ENCODE results near the gene PPP1R13L. TPM values are rescaled to one million over a fixed set of nuclear protein-coding genes. Genes with fewer than 3 reads are reported as not detected.
"Not testable (repeated sequence)": the region's sequence is repeated elsewhere in the genome, so short reads cannot be mapped to it uniquely, and the experiment has no call there.

PPP1R13L gene
- total RNA-seq, 4 donors from 2014 or later, result 53.1 to 166 (median 87.8) TPM

- DNase-seq, result no peak
- Histone ChIP-seq H3K36me3 (no peaks in the 10 kb centered on the region), H3K27me3 (no peaks in the 10 kb centered on the region), H3K4me3 (peak overlapping the region; percentile 47 to 86 (median 72)), H3K9me3 (no peaks in the 10 kb centered on the region), H3K27ac (peak overlapping the region; percentile 72 to 97 (median 92)), H3K4me1 (peaks cover 14 to 48% (median 22%) of the 10 kb centered on the region in 3 donors)
- 63 to 72% methylated on average over 4 to 7 of the region's 9 CpGs for WGBS, 2 donors
- TF ChIP-seq CTCF (IDR thresholded peaks at IDR 0.05), result no peak
- no peak for TF ChIP-seq POLR2A (IDR thresholded peaks at IDR 0.05)
- intact Hi-C loops (cut with DNase I), result no loop called here
Measured at GRCh38 chr19:45440259-45440638, 35.4 kb upstream of the PPP1R13L start.

GRCh38 chr19:45439569-45440258 lies 34.8 kb upstream of the PPP1R13L start:
- 0 to 3% methylated on average over 10 to 24 of the region's 78 CpGs for WGBS, 2 donors
- Histone ChIP-seq H3K4me3 (peak overlapping the region; percentile 47 to 86 (median 72)), H3K4me1 (peaks cover 14 to 43% (median 17%) of the 10 kb centered on the region in 3 donors), H3K27ac (peak overlapping the region; percentile 72 to 97 (median 92)), H3K27me3 (no peaks in the 10 kb centered on the region), H3K9me3 (no peaks in the 10 kb centered on the region), H3K36me3 (no peaks in the 10 kb centered on the region)
- no peak for DNase-seq
- peak; percentile 98 to 100 (median 100) for TF ChIP-seq CTCF (IDR thresholded peaks at IDR 0.05)
- no peak for TF ChIP-seq POLR2A (IDR thresholded peaks at IDR 0.05)
- intact Hi-C loops (cut with DNase I), result loop anchor here (2.0 kb wide), 1 partner anchor 39 kb away; no protein-coding TSS in a partner anchor

GRCh38 chr19:45439190-45439568 lies 34.3 kb upstream of the PPP1R13L start:
- DNase-seq, result no peak
- Histone ChIP-seq H3K4me3 (peak overlapping the region; percentile 47 to 86 (median 72)), H3K36me3 (no peaks in the 10 kb centered on the region), H3K4me1 (peaks cover 13 to 38% (median 14%) of the 10 kb centered on the region in 3 donors), H3K27ac (peak overlapping the region; percentile 72 to 97 (median 92)), H3K27me3 (no peaks in the 10 kb centered on the region), H3K9me3 (no peaks in the 10 kb centered on the region)
- WGBS, 2 donors, result 28 to 35% methylated on average over 10 of the region's 10 CpGs
- intact Hi-C loops (cut with DNase I), result loop anchor here (2.0 kb wide), 1 partner anchor 40 kb away; no protein-coding TSS in a partner anchor
- TF ChIP-seq POLR2A (IDR thresholded peaks at IDR 0.05) (no peak), CTCF (IDR thresholded peaks at IDR 0.05) (no peak)

- no peak overlapping the region for H3K27ac ChIP-seq
- intact Hi-C loops (cut with DNase I), result no loop called here
- H3K9me3 ChIP-seq, result no peaks in the 10 kb centered on the region
- WGBS, 2 donors, result 89 to 92% methylated on average over 3 of the region's 3 CpGs
- no peak overlapping the region for H3K4me3 ChIP-seq
- no peak for DNase-seq
- no peak for TF ChIP-seq POLR2A (IDR thresholded peaks at IDR 0.05)
- no peak for TF ChIP-seq CTCF (IDR thresholded peaks at IDR 0.05)
- H3K27me3 ChIP-seq, result no peaks in the 10 kb centered on the region
- H3K4me1 ChIP-seq, result peaks cover 0 to 20% (median 8%) of the 10 kb centered on the region in 3 donors
- H3K36me3 ChIP-seq, result no peaks in the 10 kb centered on the region
Measured at GRCh38 chr19:45437328-45437727, 32.5 kb upstream of the PPP1R13L start.

- intact Hi-C loops (cut with DNase I); H3K9me3 ChIP-seq; H3K4me3 ChIP-seq; H3K27ac ChIP-seq; DNase-seq; H3K36me3 ChIP-seq; H3K27me3 ChIP-seq: not testable (repeated sequence)
- H3K4me1 ChIP-seq, result peaks cover 9 to 18% (median 11%) of the 10 kb centered on the region in 3 donors
- WGBS, 2 donors, result 82 to 85% methylated on average over 3 to 8 of the region's 8 CpGs
Measured at GRCh38 chr19:45432543-45432942, 27.7 kb upstream of the PPP1R13L start.

- H3K27ac ChIP-seq; DNase-seq; H3K36me3 ChIP-seq; H3K27me3 ChIP-seq; H3K4me3 ChIP-seq; H3K9me3 ChIP-seq; intact Hi-C loops (cut with DNase I): not testable (repeated sequence)
- 46 to 50% methylated on average over 8 of the region's 9 CpGs for WGBS, 2 donors
- H3K4me1 ChIP-seq, result peaks cover 11 to 34% (median 13%) of the 10 kb centered on the region in 3 donors
Measured at GRCh38 chr19:45431008-45431407, 26.1 kb upstream of the PPP1R13L start.

GRCh38 chr19:45429896-45430295 lies 25.0 kb upstream of the PPP1R13L start:
- DNase-seq; H3K4me3 ChIP-seq; H3K27me3 ChIP-seq; H3K36me3 ChIP-seq; H3K9me3 ChIP-seq; intact Hi-C loops (cut with DNase I): not testable (repeated sequence)
- H3K4me1 ChIP-seq, result peaks cover 11 to 43% (median 13%) of the 10 kb centered on the region in 3 donors
- 80 to 83% methylated on average over 5 to 6 of the region's 11 CpGs for WGBS, 2 donors
- H3K27ac ChIP-seq, result peak overlapping the region in 2 of 4 donors; percentile 28 to 82
